ENCODE data around the gene C4orf50. TPM values are rescaled to one million over a fixed set of nuclear protein-coding genes. Genes with fewer than 3 reads are reported as not detected.

The C4orf50 gene
- total and polyA plus RNA-seq, 2 of the 4 experiments (the other 2 are of a cell fraction): not detected

DNA sequence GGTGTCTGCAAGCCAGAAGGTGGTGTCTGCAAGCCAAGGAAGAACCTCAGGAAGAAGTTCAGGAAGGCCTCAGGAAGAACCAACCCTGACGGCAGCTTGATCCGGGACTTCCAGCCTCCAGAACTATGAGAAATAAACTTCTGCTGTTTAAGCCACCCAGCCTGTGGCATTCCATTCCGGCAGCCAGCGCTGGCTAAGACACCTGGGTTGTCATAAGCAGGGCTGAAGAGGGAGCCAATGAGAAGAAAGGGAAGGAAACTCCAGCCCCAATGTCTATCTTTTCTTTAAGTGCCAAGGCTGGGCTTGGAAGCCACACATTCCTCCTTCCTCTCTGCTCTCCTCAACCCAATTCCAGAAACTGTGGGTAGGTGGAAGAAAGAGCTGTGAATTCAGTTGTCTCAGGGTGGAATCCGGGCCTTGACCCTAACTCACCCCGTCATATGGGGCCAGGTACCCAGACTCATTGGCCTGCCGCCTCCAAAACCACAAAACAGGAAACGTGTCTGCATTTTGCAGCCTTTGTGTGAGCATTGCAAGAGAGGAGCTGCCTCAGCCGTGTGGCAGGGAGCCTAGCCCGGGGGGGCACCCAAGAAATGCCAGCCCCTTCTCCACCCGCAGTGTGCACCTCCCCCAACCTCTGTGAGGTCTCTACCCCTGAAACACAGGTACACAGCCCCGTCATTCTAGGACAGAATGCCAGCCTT is 152.2 kb downstream of the C4orf50 start:
- H3K14ac ChIP-seq (replicated peaks; ENCODE audit: low read depth, low read length): no peak overlapping the region
- H3K27ac ChIP-seq (ENCODE audit: insufficient read depth, low read length): no peak overlapping the region
- no peak overlapping the region for H2BK15ac ChIP-seq (ENCODE audit: low read depth, low read length)
- H3K36me3 ChIP-seq (ENCODE audit: control insufficient read depth, insufficient read depth, low read length): no peaks in the 10 kb centered on the region
- CTCF ChIA-PET: no interaction called here
- no peak overlapping the region for H3K56ac ChIP-seq (ENCODE audit: extremely low read depth, insufficient read depth, low read length)
- no peak for DNase-seq
- intact Hi-C loops (cut with micrococcal nuclease) (no loop called here), in situ Hi-C loops (cut with MboI; ENCODE audit: low sequenced_read_pairs) (no loop called here), dilution Hi-C loops (cut with HindIII; ENCODE audit: low sequenced_read_pairs, unreplicated experiment) (no loop called here)
- H3K4ac ChIP-seq (ENCODE audit: low read depth, low read length): no peak overlapping the region
- H3K4me3 ChIP-seq (ENCODE audit: insufficient read depth, low read depth, low read length): no peak overlapping the region
- no peak overlapping the region for H2AK9ac ChIP-seq (replicated peaks; ENCODE audit: low read depth, low read length, poor library complexity)
- no peaks in the 10 kb centered on the region for H4K20me1 ChIP-seq (ENCODE audit: insufficient read depth, low read length)
- no peak overlapping the region for H2AK5ac ChIP-seq (ENCODE audit: low read depth, low read length)
- BruUV-seq (replicated peaks): no TSS peak
- H3K4me2 ChIP-seq (ENCODE audit: low read depth, low read length): no peak overlapping the region
- no peak overlapping the region for H2AFZ ChIP-seq (replicated peaks; ENCODE audit: low read length, poor library complexity)
- no peaks in the 10 kb centered on the region for H3K9me1 ChIP-seq (ENCODE audit: insufficient read depth, low read length)
- WGBS, 2 experiments (ENCODE audit: extremely low coverage in 2 of 2, insufficient read length in 1 of 2): 91% methylated on average over 5 of the region's 12 CpGs; no CpG with 5 or more reads in 1 of the 2 experiments
- no peak for ATAC-seq (ENCODE audit: low read depth)
- H2BK20ac ChIP-seq (ENCODE audit: low read depth, low read length): no peak overlapping the region
- POLR2A ChIA-PET (ENCODE audit: unreplicated experiment): no interaction called here
- peaks cover 6% of the 10 kb centered on the region; the same call in 1 of the 2 replicates for H3K4me1 ChIP-seq (ENCODE audit: control insufficient read depth, insufficient read depth, low read length)
- no peak overlapping the region for H2BK5ac ChIP-seq (ENCODE audit: low read depth, low read length, poor library complexity, severe bottlenecking)
- H3K27me3 ChIP-seq (ENCODE audit: control insufficient read depth, insufficient read depth, low read length): no peaks in the 10 kb centered on the region; the same call in 1 of the 2 replicates
- no peak overlapping the region for H3K18ac ChIP-seq (ENCODE audit: low read depth, low read length)
- H3K23ac ChIP-seq (ENCODE audit: low read depth, low read length): no peak overlapping the region
- H3K79me1 ChIP-seq (ENCODE audit: low read depth in 1 of 2, low read length in 2 of 2): no peaks in the 10 kb centered on the region
- H3K9me3 ChIP-seq (ENCODE audit: control insufficient read depth, insufficient read depth, low read length): no peaks in the 10 kb centered on the region
- no peak overlapping the region for H4K8ac ChIP-seq (ENCODE audit: low read depth in 2 of 2, low read length in 2 of 2)
- no peak overlapping the region for H4K5ac ChIP-seq (ENCODE audit: low read depth, low read length)
- no peak overlapping the region for H3K9ac ChIP-seq (ENCODE audit: low read depth, low read length)
- H4K91ac ChIP-seq (ENCODE audit: insufficient read depth, low read depth, low read length): no peak overlapping the region
- H2BK120ac ChIP-seq (ENCODE audit: low read depth, low read length): no peak overlapping the region
- no peak for TF ChIP-seq MAFK (IDR thresholded peaks at IDR 0.05; ENCODE audit: low read depth, low read length)
- no peak for TF ChIP-seq MXI1 (IDR thresholded peaks at IDR 0.05; ENCODE audit: borderline replicate concordance, low read depth, low read length)
- no peak for TF ChIP-seq RFX5 (IDR thresholded peaks at IDR 0.05; ENCODE audit: low read depth, low read length)
- TF ChIP-seq RAD21 (IDR thresholded peaks at IDR 0.05; ENCODE audit: low read length): no peak
- no peak for TF ChIP-seq FOS (IDR thresholded peaks at IDR 0.05; ENCODE audit: low read depth, low read length)
- no peak for TF ChIP-seq CEBPB (IDR thresholded peaks at IDR 0.05; ENCODE audit: low read depth, low read length)
- no peak for TF ChIP-seq POLR2A (IDR thresholded peaks at IDR 0.05; ENCODE audit: low read depth, low read length)
- no peak for TF ChIP-seq RCOR1 (IDR thresholded peaks at IDR 0.05; ENCODE audit: insufficient replicate concordance, low read length)
- TF ChIP-seq, protein P1, sequence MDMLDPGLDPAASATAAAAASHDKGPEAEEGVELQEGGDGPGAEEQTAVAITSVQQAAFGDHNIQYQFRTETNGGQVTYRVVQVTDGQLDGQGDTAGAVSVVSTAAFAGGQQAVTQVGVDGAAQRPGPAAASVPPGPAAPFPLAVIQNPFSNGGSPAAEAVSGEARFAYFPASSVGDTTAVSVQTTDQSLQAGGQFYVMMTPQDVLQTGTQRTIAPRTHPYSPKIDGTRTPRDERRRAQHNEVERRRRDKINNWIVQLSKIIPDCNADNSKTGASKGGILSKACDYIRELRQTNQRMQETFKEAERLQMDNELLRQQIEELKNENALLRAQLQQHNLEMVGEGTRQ (IDR thresholded peaks at IDR 0.05; ENCODE audit: low read depth, low read length): no peak
- no peak for TF ChIP-seq MAZ (IDR thresholded peaks at IDR 0.05; ENCODE audit: borderline replicate concordance, low read depth, low read length)
- TF ChIP-seq CHD1 (IDR thresholded peaks at IDR 0.05; ENCODE audit: low read depth, low read length): no peak
- no peak for TF ChIP-seq BHLHE40 (IDR thresholded peaks at IDR 0.05; ENCODE audit: low read depth, low read length)

Data from IMR-90 (cell line).